Stimulated activated CD8-positive, alpha-beta memory T cell treated with anti-CD3 and anti-CD28 coated beads, Interleukin-15, amount 100 ng/mL, for 4 hours (primary cell): ENCODE measurements around the gene EBLN1.
"Not testable (repeated sequence)": the region's sequence is repeated elsewhere in the genome, so short reads cannot be mapped to it uniquely, and the experiment has no call there.

Source experiments
- DNase-seq, 2 donors: peaks; one replicate each; pipeline ENCODE4 v3.0.0-alpha.2; 2020; ENCODE audit warnings: low read depth in 2 of 2

The EBLN1 gene

DNA sequence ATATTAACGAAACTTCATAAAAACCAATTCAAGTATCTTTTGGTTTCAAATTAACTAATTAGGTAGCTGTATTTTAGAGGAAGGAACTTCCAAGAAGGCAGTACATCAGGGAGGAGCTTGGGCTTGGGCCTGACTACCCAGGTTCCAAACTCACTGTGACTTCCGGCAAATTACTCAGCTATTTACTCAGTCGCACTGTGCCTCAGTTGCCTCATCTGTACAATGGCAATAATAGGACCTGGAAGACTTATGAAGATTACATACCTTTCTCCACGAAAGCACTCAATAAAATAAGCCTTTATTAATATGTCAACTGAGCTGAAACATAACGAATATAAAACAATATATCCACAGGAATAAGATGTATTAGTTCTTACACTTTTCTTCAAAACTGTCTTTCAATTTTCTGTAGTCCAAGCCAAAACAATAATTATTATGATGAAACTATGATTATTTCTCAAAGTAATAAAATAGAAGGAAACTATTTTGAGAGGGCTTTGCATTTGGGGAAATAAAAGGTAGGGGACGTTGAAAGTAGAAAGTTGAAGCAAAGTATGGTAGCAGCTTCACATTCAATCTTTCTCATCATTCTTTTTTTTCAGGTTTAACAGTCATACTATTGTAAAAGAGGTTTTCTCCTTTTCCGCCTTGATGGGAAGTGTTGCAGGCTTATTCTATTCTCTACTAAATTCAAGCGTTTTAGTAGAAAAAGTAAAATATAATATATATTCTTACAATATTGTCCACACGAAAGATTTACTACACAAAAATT is 10.5 kb upstream of the EBLN1 start:
- DNase-seq = no peak

DNA sequence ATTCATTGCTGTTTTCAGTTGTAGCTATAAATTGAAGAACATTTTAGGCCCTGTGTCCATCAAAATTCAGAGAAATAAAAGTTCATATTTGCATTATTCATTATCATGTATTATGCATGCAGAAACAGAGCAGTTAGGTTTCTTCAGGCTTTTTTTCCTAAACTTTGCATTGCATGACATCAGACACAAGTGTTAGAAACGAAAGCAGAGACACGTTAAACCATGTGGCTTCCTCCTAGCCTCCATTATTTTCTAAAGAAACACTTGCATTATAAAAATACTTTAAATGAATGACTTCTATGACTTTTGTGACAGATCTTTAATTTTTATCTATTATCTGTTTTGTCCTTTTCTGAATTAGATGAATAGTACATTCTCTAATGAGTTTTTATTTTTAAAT is 8.8 kb upstream of the EBLN1 start:
- DNase-seq = no peak

DNA sequence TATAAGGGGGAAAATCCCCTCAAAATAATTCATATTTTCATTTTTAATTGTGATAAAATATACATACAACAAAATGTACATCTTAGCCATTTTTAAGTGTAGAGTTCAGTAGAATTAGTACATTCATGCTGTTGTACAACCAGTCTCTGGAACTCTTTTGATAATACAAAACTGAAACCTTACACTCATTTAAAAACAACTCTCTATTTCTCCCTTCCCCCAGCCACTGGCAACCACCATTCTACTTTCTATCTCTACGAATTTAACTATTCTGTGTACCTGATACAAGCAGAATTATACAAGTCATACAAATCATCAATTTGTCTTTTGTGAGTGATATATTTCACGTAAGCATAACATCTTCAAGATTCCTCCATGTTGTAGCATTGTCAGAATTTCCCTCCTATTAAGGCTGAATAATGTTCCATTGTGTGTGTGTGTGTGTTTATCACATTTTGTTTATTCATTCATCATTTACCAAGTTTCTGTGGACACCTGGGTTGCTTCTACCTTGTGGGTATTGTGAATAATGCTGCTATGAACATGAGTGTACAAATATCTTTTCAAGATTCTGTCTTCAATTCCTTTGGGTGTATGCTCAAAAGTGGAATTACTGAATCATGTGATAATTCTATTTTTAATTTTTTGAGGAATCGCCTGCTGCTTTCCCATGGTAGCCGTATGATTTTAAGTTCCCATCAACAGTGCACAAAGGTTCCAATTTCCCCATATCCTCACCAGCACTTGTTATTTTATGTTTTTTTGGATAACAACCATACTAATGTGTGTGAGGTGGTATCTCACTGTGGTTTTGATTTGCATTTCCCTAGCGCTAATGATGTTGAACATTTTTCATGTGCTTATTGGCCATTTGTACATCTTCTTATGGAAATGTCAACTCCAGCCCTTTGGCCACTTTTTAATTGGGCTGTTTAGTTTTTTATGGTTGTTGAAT is 4.7 kb upstream of the EBLN1 start:
- no peak for DNase-seq

DNA sequence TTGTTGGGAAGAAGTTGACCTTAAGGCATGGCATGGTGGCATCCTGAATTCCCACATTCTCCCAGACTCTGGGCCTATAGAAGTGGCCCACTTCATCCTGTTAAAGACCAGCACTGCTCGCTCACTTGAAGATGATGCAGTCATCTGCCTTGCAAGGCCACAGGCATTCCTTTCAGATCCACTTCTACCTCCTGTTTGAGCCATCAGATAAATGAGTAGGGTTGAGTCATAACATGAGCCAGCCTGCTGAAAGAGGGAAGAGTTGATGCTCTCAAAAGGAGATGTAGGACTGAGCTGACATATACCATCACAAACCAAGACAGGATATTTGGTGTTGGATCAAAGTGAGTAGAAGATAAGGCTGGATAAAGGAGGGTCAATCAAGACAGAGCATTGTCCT is 1.5 kb upstream of the EBLN1 start:
- no peak for DNase-seq

DNA sequence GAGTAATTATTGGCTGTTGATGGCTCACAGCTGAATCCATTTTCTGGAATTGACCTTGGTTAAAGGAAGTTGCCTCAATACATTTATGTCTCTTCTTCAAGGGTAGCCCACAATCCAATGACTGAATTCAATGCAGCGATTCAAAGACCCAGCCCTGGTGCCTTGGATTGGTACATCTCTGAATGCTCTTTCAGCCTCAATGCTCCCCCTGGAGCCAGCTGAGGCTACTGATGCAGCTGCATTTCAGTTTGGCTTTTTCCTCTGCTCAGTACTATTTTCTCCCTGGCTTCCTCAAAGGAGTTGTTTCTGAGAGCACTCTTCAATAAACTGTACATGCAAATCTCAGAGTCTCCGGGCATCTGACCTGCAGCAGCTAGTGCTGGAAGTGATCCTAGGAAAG is 633 bp upstream of the EBLN1 start:
- DNase-seq = no peak

DNA sequence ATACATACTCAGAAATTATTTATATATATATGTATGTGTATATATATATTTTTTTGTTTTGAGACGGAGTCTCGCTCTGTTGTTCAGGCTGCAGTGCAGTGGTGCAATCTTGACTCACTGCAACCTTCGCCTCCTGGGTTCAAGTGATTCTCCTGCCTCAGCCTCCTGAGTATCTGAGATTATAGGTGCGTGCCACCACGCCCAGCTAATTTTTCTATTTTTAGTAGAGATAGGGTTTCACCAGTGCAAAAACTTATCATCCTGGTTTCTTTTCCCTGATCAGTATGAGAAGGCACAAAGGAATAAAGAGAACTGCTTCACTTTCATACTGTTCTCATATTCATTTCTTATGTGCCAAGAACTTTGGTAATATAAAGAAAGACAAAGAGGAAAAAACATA is 731 bp downstream of the EBLN1 start:
- not testable (repeated sequence) for DNase-seq

DNA sequence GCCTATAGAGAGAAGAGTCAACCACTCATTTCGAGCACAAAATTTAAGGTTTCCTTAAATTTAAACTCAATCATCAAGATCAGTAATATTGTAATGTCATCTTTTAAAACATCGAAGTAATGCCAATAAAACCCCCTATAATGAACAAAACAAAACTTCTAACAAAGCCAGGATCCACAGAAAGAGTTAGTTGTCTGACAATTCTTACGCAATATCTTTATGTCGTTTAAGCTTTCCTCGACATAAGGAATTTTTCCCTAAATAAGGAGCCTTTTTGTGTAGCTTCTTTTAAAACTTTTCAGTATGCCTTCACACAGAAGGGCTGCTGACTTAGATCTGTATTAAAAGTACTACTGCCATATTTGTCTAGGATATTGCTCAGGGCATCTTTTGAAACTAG is 7.5 kb downstream of the EBLN1 start:
- no peak for DNase-seq

DNA sequence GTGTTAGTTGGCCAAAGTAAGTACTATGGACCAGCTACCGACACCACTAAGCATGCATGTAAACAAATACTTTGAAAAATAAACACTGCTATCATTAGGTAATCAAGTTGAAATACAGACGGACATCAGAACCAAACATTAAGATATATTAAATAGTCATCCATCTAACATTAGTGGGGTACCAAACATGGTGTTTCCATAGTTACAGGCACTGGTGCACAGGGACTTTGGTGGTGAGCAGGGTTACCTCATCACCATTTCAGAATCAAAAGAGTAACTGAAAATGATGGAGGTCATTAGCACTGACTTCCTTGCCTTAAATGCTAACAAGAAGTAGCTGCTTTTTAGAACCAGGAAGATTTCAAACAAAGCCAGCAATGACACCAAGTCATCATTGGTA is 23.9 kb downstream of the EBLN1 start:
- DNase-seq = no peak

DNA sequence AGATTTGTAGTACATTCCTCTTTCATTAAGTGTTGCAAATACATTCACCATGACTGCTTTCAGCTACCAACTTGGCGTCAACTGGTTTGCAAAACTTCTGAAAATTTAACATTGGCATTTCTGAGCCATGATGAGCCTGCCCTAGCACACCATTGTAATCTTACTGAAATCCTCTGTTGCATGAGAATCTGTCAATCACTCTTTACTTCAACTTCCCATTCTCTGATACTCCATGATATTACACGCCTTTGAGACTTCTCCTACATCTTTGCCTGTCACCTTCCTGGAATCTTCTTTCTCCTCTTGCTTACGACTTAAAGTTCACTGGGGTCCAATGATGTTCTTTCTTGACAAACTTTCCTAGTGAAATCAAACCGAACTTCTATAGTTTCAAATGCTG is 32.2 kb downstream of the EBLN1 start:
- DNase-seq = no peak

DNA sequence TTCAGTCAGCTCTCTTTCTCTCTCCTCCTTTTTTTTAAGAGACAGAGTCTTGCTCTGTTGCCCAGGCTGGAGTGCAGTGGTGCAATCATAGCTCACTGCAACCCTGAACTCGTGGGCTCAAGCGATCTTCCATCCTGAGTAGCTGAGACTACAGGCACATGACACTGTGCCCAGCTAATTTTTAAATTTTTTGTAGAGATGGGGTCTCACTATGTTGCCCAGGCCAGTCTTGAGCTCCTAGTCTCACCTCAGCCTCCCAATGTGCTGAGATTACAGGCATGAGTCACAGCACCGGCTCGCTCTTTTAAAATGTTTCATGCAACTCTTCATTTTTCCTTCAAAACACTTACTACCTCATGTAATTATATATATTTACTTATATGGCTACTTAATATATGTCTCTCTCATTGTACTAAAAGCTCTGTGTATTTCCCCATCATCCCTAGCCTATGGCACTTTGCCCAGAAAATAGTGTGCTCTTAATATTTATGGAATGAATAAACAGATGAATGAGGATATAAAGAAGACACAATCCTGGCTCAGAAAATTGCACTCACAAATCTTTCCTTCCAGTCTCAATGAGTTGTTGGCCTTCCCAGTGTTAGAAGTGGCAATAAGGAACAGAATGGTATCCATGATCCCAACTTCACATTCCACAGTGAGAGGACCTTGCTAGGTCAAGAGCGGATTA is 33.9 kb downstream of the EBLN1 start:
- no peak for DNase-seq

DNA sequence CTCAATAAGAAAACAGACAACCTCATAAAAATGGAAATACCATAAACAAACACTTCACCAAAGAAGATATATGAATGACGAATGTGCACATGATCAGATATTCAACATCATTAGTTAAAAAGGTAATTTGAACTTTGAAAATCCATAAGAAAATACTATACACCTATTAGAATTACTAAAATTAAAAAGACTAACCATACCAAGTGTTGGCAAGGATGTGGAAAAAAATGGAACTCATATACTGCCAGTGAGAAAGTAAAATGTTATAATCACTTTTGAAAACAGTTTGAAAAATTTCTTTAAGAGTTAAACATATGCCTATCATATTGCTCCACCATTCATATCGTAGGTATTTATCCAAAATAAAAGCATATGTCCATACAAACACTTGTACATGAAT is 37.1 kb downstream of the EBLN1 start:
- DNase-seq = no peak

DNA sequence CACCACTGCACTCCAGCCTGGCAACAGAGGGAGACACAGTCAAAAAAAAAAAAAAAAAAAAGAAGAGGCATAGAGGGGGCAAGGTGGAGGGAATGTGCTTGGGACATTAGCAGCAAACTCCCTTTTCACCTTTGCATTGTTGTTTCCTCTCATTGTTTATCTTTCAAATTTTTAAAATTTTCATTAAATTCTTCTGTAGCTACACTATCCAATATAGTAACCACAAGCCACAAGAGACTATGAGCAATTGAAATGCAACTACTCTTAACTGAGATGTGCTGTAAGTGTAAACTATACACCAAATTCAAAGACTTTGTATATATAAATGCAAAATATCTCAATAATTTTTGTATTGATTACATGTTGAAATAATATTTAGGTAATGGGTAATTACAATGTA is 43.4 kb downstream of the EBLN1 start:
- DNase-seq = no peak

DNA sequence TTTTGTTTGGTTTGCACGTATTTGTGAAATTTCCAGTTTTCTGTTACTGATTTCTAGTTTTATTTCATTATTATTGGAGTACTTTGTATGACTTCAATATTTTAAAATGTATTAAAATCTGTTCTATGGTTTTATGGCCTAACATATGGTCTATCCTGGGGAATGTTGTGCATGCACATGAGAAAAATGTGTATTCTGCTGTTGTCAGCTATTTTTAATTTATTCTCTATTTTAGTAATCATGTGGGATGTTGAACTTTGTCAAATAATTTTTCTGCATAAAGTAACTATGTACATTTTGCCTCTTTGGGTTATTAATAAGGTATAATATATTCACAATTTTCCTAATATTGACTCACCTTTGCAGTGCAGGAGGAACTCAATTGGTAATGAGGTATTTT is 46.7 kb downstream of the EBLN1 start:
- no peak for DNase-seq

DNA sequence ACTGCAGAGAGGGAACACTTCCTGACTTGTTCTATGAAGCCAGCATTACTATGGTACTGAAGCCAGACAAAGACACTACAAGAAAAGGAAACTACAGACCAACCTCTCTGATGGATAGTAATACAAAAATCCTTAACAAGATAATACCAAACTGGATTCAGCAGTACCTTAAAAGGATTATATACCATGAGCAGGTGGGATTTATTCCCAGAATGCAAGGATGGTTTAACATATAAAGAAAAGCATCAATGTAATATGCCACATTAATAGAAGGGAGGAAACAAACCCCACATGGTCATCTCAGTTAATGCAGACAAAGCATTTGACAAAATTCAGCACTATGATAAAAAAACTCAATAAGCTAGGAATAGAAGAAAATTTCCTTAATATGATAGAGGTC is 47.2 kb downstream of the EBLN1 start:
- no peak for DNase-seq

DNA sequence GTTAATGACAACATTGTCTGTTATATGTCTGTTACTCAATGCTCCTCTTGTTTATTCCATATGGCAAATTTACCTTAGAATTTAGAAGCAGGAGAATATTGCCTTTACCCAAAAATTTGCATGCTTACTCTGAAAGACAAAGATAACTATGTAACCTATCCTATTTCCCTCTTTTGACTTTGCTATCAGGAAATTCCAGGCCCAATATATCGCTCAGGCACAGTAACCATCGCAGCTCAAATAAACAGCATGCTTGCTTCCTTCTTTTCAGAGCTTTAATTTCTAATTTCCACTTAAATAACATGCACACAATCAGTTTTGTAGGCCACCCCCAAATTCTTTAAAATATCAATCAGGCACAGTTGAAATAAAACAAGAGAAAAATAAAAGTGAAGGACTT is 57.8 kb downstream of the EBLN1 start:
- no peak for DNase-seq

DNA sequence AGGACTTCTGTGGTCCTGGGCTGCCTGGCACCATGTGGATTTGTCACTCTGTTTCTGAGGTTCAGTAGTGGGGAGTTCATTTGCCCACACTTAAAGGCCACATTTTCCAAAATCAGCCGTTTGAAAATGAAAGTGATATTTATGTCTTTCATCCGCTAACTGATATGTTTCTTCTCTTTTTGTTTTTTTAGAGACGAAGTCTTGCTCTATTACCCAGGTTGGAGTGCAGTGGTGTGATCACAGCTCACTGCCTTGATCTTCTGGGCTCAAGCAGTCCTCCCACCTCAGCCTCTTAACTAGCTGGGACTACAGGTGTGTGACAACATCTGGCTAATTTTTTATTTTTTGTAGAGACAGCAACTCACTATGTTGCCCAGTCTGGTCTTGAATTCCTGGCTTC is 58.6 kb downstream of the EBLN1 start:
- DNase-seq = no peak
